Karpas-422 (cell line): ENCODE data around the gene CCDC85C. TPM values are rescaled to one million over a fixed set of nuclear protein-coding genes. Genes with fewer than 3 reads are reported as not detected.

Source experiments
- DNase-seq: peaks from one replicate; pipeline ENCODE4 v3.0.0-alpha.2; 2015
- H2AFZ ChIP-seq: fragments of 200-600 bp; sonication (generic); 2 replicates; pipeline ENCODE4 v1.6.1; 2014; ENCODE audit warnings: antibody characterized with exemption, low read length, mixed read lengths
- H3K27ac ChIP-seq: fragments of 200-600 bp; sonication (generic); 2 replicates; pipeline ENCODE4 v1.5.1; 2014; ENCODE audit warnings: mild to moderate bottlenecking, low read length, moderate library complexity
- H3K27me3 ChIP-seq: fragments of 200-600 bp; sonication (generic); 2 replicates; pipeline ENCODE4 v1.6.1; 2014; ENCODE audit warnings: low read length, mixed read lengths
- H3K36me3 ChIP-seq: fragments of 200-600 bp; sonication (generic); 2 replicates; pipeline ENCODE4 v1.6.1; 2014; ENCODE audit warnings: low read length, mixed read lengths; ENCODE audit not compliant: insufficient read depth
- H3K4me1 ChIP-seq: fragments of 200-600 bp; sonication (generic); 2 replicates; pipeline ENCODE4 v1.6.1; 2014; ENCODE audit warnings: mild to moderate bottlenecking, low read length, mixed read lengths
- H3K4me2 ChIP-seq: fragments of 200-600 bp; sonication (generic); 2 replicates; pipeline ENCODE4 v1.6.1; 2014; ENCODE audit warnings: low read length, low read depth, mild to moderate bottlenecking; ENCODE audit not compliant: poor library complexity, severe bottlenecking
- H3K4me3 ChIP-seq: fragments of 200-600 bp; sonication (generic); 2 replicates; pipeline ENCODE4 v1.5.1; 2014; ENCODE audit warnings: mild to moderate bottlenecking, antibody characterized with exemption, low read length, mixed read lengths
- H3K79me2 ChIP-seq: fragments of 200-600 bp; sonication (generic); 2 replicates; pipeline ENCODE4 v1.6.1; 2014; ENCODE audit warnings: mild to moderate bottlenecking, low read length, mixed read lengths
- H3K9ac ChIP-seq: fragments of 200-600 bp; sonication (generic); 2 replicates; pipeline ENCODE4 v1.6.0; 2014; ENCODE audit warnings: low read length
- H3K9me2 ChIP-seq: fragments of 200-600 bp; sonication (generic), shearing (Covaris generic); replicated peaks from 2 replicates; pipeline ENCODE4 v1.6.0; 2014; ENCODE audit warnings: mild to moderate bottlenecking, low read length, moderate library complexity; ENCODE audit not compliant: insufficient read depth
- H3K9me3 ChIP-seq: fragments of 300-700, 200-600 bp; sonication (generic); 2 replicates; pipeline ENCODE4 v1.6.1; 2014; ENCODE audit warnings: low read length, mixed read lengths
- H4K20me1 ChIP-seq: fragments of 200-600 bp; sonication (generic); 2 replicates; pipeline ENCODE4 v1.6.1; 2014; ENCODE audit warnings: mild to moderate bottlenecking, antibody characterized with exemption, low read length, low read depth; ENCODE audit not compliant: insufficient read depth
- total RNA-seq: library from RNA; depleted of rRNA; stranded (reverse); fragments of >200 nt; shearing (Covaris generic); gene quantifications from 2 replicates; pipeline ENCODE4 v1.2.3, GENCODE V29; 2014; ENCODE audit warnings: low replicate concordance

CCDC85C gene
- total RNA-seq, 1 experiment from 2014 or later: 18.3 TPM

DNA sequence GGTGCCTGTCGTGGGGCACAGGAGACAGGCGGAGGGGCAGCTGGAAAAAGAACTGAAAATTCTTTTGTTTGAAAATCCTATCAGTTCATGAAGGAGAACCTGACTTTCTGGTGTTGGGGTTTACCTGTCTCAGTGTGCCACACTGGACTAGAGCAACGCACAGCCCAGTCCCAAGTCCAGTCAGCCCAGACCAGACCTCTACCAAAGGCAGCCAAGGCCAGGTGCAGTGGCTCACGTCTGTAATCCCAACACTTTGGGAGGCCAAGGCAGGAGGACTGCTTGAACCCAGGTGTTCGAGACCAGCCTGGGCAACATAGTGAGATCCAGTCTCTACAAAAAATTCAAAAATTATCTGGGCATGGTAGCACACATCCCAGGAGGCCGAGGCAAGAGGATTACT is 4.6 kb downstream of the CCDC85C start:
- Histone ChIP-seq H3K4me1 (no peaks in the 10 kb centered on the region), H3K27me3 (no peaks in the 10 kb centered on the region), H3K9me3 (no peaks in the 10 kb centered on the region), H3K4me3 (no peak overlapping the region), H3K36me3 (no peaks in the 10 kb centered on the region), H4K20me1 (no peaks in the 10 kb centered on the region), H3K4me2 (no peak overlapping the region), H3K79me2 (no peaks in the 10 kb centered on the region), H2AFZ (no peak overlapping the region), H3K27ac (no peak overlapping the region), H3K9me2 (no peaks in the 10 kb centered on the region), H3K9ac (no peak overlapping the region)
- no peak for DNase-seq

DNA sequence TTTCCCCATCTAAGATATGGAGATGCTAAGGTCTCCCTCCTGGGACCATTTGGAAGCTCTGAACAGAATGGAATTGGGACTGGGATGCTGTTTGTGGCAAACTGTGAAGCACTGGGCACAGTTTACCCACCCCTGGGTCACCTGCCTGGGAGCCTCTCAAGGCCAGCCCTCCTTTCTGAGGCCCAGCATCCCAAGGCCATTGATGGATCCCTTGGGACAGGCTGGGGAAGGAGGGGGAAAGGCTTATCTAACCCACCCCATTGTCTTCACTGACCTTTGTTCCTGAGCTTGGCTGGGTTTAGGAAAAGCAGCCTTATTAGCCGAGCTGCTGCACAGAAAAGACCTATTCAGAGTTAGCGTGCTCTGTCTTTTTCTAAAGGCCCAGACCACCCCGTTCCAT is 5.2 kb downstream of the CCDC85C start:
- H3K9me3 ChIP-seq: no peaks in the 10 kb centered on the region
- H3K9me2 ChIP-seq: no peaks in the 10 kb centered on the region
- no peak overlapping the region for H3K9ac ChIP-seq
- H3K27ac ChIP-seq: no peak overlapping the region
- H3K4me3 ChIP-seq: no peak overlapping the region
- no peak overlapping the region for H3K4me2 ChIP-seq
- no peaks in the 10 kb centered on the region for H3K79me2 ChIP-seq
- H3K4me1 ChIP-seq: no peaks in the 10 kb centered on the region
- no peak for DNase-seq
- H3K27me3 ChIP-seq: no peaks in the 10 kb centered on the region
- H4K20me1 ChIP-seq: no peaks in the 10 kb centered on the region
- no peaks in the 10 kb centered on the region for H3K36me3 ChIP-seq
- no peak overlapping the region for H2AFZ ChIP-seq

DNA sequence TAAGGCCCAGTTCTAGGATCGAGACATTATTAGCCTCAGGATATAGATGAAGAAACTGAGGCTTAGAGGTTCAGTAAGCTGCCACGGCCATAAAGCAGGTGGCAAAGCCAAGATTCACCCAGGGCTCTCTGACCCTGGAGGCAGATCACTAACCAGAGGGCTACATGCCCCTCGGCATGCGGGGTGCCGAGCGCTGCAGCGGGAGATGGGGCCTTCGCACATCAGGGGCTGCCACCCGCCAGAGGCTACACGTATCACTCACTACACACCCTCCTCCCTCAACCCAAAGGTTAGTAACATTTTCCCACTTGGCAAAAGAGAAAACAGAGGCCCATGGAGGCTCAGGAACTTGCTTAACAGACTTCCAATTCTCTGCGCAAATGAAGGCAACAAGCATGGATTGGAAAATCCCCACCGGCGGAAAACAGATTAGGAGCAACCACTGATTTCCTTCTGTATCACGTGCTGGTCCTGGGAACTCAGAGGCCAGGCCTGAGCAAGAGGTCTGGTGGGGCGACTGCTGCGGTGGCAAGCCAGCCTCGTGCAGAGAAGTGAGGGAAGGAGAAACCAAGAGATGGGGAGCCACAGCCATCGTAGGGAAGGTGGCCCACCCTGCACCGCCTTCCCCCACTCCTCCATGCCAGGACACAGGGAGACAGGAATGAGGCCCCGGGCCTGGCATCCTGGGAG is 6.0 kb downstream of the CCDC85C start:
- no peaks in the 10 kb centered on the region for H3K9me3 ChIP-seq
- no peaks in the 10 kb centered on the region for H3K36me3 ChIP-seq
- no peak overlapping the region for H2AFZ ChIP-seq
- DNase-seq: no peak
- H3K4me2 ChIP-seq: no peak overlapping the region
- H3K4me3 ChIP-seq: no peak overlapping the region
- H3K27ac ChIP-seq: no peak overlapping the region
- H3K9me2 ChIP-seq: no peaks in the 10 kb centered on the region
- H3K79me2 ChIP-seq: no peaks in the 10 kb centered on the region
- no peaks in the 10 kb centered on the region for H3K27me3 ChIP-seq
- no peaks in the 10 kb centered on the region for H4K20me1 ChIP-seq
- H3K4me1 ChIP-seq: no peaks in the 10 kb centered on the region
- H3K9ac ChIP-seq: no peak overlapping the region

DNA sequence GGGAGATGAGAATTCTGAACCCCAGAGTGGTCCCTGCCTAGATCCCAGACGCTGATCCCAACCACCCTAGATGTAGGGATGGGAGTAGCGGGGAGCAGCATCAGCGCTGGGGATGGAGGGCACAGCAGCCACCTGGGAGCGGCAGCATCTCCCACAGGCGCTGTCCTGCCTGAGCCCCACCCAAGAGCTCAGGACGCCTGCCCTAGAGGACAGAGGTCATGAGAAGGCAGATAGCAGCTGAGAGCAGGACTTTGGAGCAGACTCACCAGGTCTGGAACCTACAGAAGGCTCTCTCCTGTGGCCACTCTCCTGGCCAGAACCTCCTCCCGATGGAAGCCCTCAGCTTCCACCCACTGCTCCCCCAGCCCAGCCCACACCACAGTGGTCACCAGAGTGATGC is 7.2 kb downstream of the CCDC85C start:
- Histone ChIP-seq H3K4me3 (no peak overlapping the region), H3K36me3 (no peaks in the 10 kb centered on the region), H3K27me3 (no peaks in the 10 kb centered on the region), H3K9me3 (no peaks in the 10 kb centered on the region), H3K79me2 (no peaks in the 10 kb centered on the region), H4K20me1 (no peaks in the 10 kb centered on the region), H3K4me1 (no peaks in the 10 kb centered on the region), H3K9me2 (no peaks in the 10 kb centered on the region), H2AFZ (no peak overlapping the region), H3K27ac (no peak overlapping the region), H3K9ac (no peak overlapping the region), H3K4me2 (no peak overlapping the region)
- no peak for DNase-seq

DNA sequence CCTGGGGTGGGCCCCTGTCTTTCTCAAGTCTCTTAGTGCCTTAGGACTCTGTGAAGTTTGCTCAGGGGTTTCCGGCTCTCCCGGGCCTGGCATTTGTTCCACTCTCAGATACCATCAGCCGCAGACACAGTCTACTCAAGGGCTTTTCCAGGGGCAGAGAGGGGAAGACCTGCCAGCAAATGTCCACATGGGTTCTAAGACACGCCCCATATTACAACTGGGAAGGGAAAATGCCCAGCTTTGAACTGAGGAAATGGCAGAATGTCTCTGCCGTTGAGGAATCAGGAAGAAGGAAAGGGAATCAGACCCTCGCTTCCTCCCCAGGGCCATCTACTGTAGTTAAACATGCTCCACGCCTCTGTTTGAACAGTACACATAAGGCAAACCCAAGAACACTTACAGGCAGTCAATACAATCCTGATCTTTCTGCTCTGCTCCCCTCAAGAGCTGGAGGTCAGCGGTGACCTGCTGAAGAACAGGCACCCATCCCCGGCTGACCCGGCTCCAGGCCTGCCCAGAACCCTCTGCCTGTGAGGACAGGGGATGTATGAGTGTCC is 7.9 kb downstream of the CCDC85C start:
- Histone ChIP-seq H3K4me1 (no peaks in the 10 kb centered on the region), H3K27ac (no peak overlapping the region), H3K4me3 (no peak overlapping the region), H3K9ac (no peak overlapping the region), H2AFZ (no peak overlapping the region), H3K4me2 (no peak overlapping the region), H4K20me1 (no peaks in the 10 kb centered on the region), H3K9me2 (no peaks in the 10 kb centered on the region), H3K27me3 (no peaks in the 10 kb centered on the region), H3K36me3 (no peaks in the 10 kb centered on the region), H3K79me2 (no peaks in the 10 kb centered on the region), H3K9me3 (no peaks in the 10 kb centered on the region)
- no peak for DNase-seq

DNA sequence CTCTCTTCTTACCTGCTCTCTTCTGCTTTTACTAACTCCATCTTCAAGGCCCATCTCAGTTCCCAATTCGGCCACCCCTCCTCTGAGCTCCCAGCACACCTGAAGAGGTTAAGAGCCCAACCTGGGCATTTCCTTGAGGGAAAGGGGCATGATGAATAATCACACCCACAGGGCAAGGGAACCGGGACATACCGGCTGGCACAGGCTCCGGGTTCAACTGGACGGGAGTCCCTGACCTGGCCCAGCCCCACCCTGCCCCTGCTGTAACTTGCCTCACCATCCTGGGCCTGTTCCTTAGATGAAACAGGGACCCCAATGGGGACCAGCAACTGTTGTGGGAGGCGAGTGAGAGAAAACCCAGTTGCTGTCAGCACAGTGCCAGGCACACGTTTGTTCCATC is 8.5 kb downstream of the CCDC85C start:
- no peaks in the 10 kb centered on the region for H3K79me2 ChIP-seq

DNA sequence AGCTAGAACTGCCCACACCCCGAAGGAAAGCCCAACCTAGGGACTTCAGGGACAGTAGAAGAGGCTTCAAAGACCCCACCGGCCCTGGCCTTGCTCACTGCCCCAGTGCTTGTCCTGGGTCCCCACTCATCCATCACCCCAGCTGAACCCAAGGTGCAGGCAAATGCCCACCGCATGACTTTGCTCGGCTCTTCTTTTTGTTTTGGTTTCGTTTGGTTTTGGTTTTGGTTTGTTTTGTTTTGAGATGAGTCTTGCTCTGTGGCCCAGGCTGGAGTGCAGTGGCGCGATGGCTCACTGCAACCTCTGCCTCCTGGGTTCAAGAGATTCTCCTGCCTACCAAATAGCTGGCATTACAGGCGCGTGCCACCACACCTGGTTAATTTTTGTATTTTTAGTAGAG is 9.0 kb downstream of the CCDC85C start:
- no peak overlapping the region for H2AFZ ChIP-seq
- H3K27me3 ChIP-seq: no peaks in the 10 kb centered on the region
- H3K9me3 ChIP-seq: no peaks in the 10 kb centered on the region
- no peaks in the 10 kb centered on the region for H4K20me1 ChIP-seq
- H3K4me3 ChIP-seq: no peak overlapping the region
- no peaks in the 10 kb centered on the region for H3K4me1 ChIP-seq
- no peaks in the 10 kb centered on the region for H3K79me2 ChIP-seq
- H3K9ac ChIP-seq: no peak overlapping the region
- H3K4me2 ChIP-seq: no peak overlapping the region
- H3K27ac ChIP-seq: no peak overlapping the region
- H3K36me3 ChIP-seq: no peaks in the 10 kb centered on the region
- H3K9me2 ChIP-seq: no peaks in the 10 kb centered on the region
- DNase-seq: no peak

More for the DNA sequence above, 8.5 kb downstream of the CCDC85C start:
- Histone ChIP-seq H3K36me3 (no peaks in the 10 kb centered on the region), H3K4me2 (no peak overlapping the region), H3K9me3 (no peaks in the 10 kb centered on the region), H3K4me1 (no peaks in the 10 kb centered on the region), H3K9me2 (no peaks in the 10 kb centered on the region), H3K9ac (no peak overlapping the region), H3K27me3 (no peaks in the 10 kb centered on the region), H2AFZ (no peak overlapping the region), H4K20me1 (no peaks in the 10 kb centered on the region), H3K4me3 (no peak overlapping the region), H3K27ac (no peak overlapping the region)
- no peak for DNase-seq

DNA sequence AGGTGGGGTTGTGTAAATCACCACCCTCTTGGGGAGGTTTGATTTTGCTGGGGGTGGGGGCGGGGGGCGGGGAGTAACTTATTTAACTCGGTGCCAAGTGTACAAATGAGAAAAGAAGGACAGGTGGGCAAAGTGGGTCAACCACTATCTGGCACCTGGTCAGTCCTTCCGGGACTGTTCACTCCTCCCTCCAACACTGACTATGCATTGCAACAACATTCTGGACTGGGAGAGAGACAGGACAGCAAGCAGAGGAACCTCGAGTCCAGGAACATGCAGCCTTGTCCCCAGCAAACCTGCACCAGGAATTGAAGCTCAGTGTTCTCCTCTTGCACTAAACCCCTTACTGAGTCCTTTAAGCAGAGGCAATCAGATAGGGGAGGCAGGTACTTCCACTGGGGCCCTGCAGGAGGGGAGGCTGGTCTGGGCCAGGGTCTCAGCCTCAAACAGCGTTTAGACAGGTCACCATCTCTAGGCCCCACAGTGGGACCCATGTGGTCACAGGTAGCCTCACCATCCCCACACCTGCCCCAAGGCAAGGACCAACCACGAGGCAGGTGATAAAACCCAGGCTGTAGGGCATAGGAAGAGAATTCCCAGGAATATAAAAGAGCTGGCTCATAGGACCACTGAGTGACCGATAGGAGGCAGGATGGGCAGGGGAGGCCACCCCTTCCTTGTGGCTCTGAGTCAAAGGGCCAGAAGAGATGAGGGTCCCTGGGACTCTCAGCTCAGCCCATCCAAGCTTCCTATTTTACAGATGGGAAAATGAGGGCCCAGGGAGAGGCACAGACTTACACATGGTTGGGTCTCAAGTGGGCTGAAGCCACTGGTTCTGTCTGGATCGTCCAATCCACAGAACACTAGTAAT is 9.8 kb downstream of the CCDC85C start:
- H3K4me3 ChIP-seq: no peak overlapping the region
- H3K27ac ChIP-seq: no peak overlapping the region
- no peaks in the 10 kb centered on the region for H3K36me3 ChIP-seq
- no peak overlapping the region for H3K9ac ChIP-seq
- no peaks in the 10 kb centered on the region for H4K20me1 ChIP-seq
- no peak for DNase-seq
- H3K9me3 ChIP-seq: no peaks in the 10 kb centered on the region
- H3K79me2 ChIP-seq: no peaks in the 10 kb centered on the region
- H3K27me3 ChIP-seq: no peaks in the 10 kb centered on the region
- H2AFZ ChIP-seq: no peak overlapping the region
- no peak overlapping the region for H3K4me2 ChIP-seq
- H3K4me1 ChIP-seq: no peaks in the 10 kb centered on the region
- H3K9me2 ChIP-seq: no peaks in the 10 kb centered on the region
